ENCODE results near the gene TCL1B.

TCL1B gene

DNA sequence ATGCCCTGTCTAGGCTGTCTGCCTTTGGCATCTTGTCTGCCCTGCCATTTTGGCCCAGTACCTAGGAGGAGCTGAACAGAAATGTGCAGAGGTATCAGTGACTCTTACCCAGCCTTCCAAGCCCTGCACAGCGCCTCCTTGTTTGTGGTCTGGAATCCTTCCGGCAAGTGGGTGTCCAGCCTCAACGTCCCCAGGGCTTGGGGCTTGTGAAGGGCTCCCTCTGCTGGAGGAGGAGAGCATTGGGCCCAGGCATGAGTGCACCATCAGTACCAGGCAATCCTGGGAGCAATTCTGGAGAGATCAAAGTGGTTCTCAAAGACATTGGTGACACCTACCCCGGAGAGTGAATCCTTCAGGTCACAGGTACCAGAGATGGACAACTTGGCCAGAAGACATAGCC is 2.4 kb upstream of the TCL1B start:
- Histone ChIP-seq H2BK5ac (ENCODE audit: low read depth, low read length, poor library complexity, severe bottlenecking) (no peak overlapping the region), H2AK5ac (ENCODE audit: low read length, severe bottlenecking) (no peak overlapping the region), H3K4ac (ENCODE audit: low read depth in 1 of 2, low read length in 2 of 2) (no peak overlapping the region), H3K23ac (ENCODE audit: low read length in 2 of 2) (no peak overlapping the region), H3K18ac (ENCODE audit: low read depth in 1 of 2, low read length in 2 of 2) (no peak overlapping the region), H3K9me3 (ENCODE audit: control insufficient read depth, low read length) (no peaks in the 10 kb centered on the region), H3K9ac (ENCODE audit: low read length) (no peak overlapping the region), H3K79me1 (replicated peaks; ENCODE audit: low read length, poor library complexity, severe bottlenecking) (no peaks in the 10 kb centered on the region), H3K4me3 (ENCODE audit: insufficient read depth in 1 of 2, low read depth in 1 of 2, low read length in 2 of 2) (no peak overlapping the region), H3K27me3 (ENCODE audit: control insufficient read depth in 1 of 2, insufficient read depth in 1 of 2, low read length in 2 of 2) (peaks cover 3 to 17% of the 10 kb centered on the region in 2 experiments), H4K8ac (ENCODE audit: low read length) (no peak overlapping the region), H4K91ac (ENCODE audit: low read length) (no peak overlapping the region), H3K14ac (ENCODE audit: low read length in 2 of 2) (no peak overlapping the region), H3K4me1 (ENCODE audit: control insufficient read depth, insufficient read depth, low read depth, low read length) (no peaks in the 10 kb centered on the region), H3K36me3 (ENCODE audit: control insufficient read depth in 1 of 2, insufficient read depth in 2 of 2, low read depth in 1 of 2, low read length in 2 of 2) (no peaks in the 10 kb centered on the region), H2BK15ac (ENCODE audit: low read depth, poor library complexity, severe bottlenecking) (no peak overlapping the region), H2AFZ (ENCODE audit: low read depth, low read length) (no peak overlapping the region), H3K4me2 (ENCODE audit: low read length, poor library complexity, severe bottlenecking) (no peak overlapping the region), H2BK120ac (ENCODE audit: low read depth, low read length) (no peak overlapping the region), H2BK12ac (ENCODE audit: low read length in 2 of 2) (no peak overlapping the region), H3K27ac (ENCODE audit: low read length, poor library complexity, severe bottlenecking) (no peak overlapping the region)
- no peak for DNase-seq
- 61% methylated on average over 4 of the region's 4 CpGs for WGBS

DNA sequence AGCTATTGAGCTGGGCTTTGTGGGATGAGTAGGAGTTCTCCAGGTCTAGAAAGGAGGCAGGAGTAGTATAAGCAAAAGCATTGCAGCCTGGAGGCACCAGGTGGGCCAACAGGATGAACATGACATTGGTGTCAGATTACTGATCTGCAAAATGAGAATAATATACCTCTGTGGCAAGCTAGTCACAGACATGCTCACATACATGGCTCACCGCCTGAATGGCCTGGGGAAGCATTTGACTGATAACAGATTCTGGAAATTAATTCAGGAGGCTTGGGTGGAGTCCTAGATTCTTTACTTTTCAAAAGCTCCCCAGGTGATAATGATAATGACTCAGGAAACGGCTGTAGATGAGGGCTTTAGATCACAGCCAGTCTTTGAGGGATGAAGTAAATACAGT is 709 bp downstream of the TCL1B start:
- Histone ChIP-seq H2AFZ (ENCODE audit: low read depth, low read length) (no peak overlapping the region), H3K23ac (ENCODE audit: low read length in 2 of 2) (no peak overlapping the region), H2BK15ac (ENCODE audit: low read depth, poor library complexity, severe bottlenecking) (no peak overlapping the region), H4K8ac (ENCODE audit: low read length) (no peak overlapping the region), H3K4me1 (ENCODE audit: control insufficient read depth, insufficient read depth, low read depth, low read length) (no peaks in the 10 kb centered on the region), H3K36me3 (ENCODE audit: control insufficient read depth in 1 of 2, insufficient read depth in 2 of 2, low read depth in 1 of 2, low read length in 2 of 2) (no peaks in the 10 kb centered on the region), H2BK5ac (ENCODE audit: low read depth, low read length, poor library complexity, severe bottlenecking) (no peak overlapping the region), H2AK5ac (ENCODE audit: low read length, severe bottlenecking) (no peak overlapping the region), H4K91ac (ENCODE audit: low read length) (no peak overlapping the region), H3K27ac (ENCODE audit: low read length, poor library complexity, severe bottlenecking) (no peak overlapping the region), H2BK12ac (ENCODE audit: low read length in 2 of 2) (no peak overlapping the region), H3K4ac (ENCODE audit: low read depth in 1 of 2, low read length in 2 of 2) (no peak overlapping the region), H3K18ac (ENCODE audit: low read depth in 1 of 2, low read length in 2 of 2) (no peak overlapping the region), H2BK120ac (ENCODE audit: low read depth, low read length) (no peak overlapping the region), H3K4me2 (ENCODE audit: low read length, poor library complexity, severe bottlenecking) (no peak overlapping the region), H3K27me3 (ENCODE audit: control insufficient read depth in 1 of 2, insufficient read depth in 1 of 2, low read length in 2 of 2) (peaks cover 3 to 35% of the 10 kb centered on the region in 2 experiments), H3K79me1 (replicated peaks; ENCODE audit: low read length, poor library complexity, severe bottlenecking) (no peaks in the 10 kb centered on the region), H3K4me3 (ENCODE audit: insufficient read depth in 1 of 2, low read depth in 1 of 2, low read length in 2 of 2) (no peak overlapping the region), H3K14ac (ENCODE audit: low read length in 2 of 2) (no peak overlapping the region), H3K9ac (ENCODE audit: low read length) (no peak overlapping the region), H3K9me3 (ENCODE audit: control insufficient read depth, low read length) (no peaks in the 10 kb centered on the region)
- no peak for DNase-seq
- WGBS: 61% methylated on average over 2 of the region's 2 CpGs

DNA sequence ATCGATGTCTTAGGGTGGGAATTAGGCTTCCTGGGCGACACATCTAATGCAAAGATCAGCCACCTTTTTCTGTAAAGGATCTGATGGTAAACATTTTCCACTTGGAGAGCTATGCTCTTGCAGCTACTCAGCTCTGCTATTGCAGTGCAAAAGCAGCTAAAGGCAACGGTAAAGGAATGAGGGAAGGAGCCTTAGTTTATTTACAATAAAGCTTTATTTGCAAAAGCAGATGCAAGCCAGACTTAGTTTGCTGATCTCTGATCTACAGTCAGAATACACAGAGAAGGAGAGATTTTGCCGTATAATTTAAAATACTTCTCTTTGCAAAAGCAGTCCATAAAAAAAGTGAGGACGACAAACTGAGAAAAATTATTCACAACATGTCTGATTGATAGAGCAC is 3.2 kb downstream of the TCL1B start:
- peaks cover 1 to 32% of the 10 kb centered on the region in 2 experiments for H3K27me3 ChIP-seq (ENCODE audit: control insufficient read depth in 1 of 2, insufficient read depth in 1 of 2, low read length in 2 of 2)
- H3K23ac ChIP-seq (ENCODE audit: low read length in 2 of 2): no peak overlapping the region
- no peak overlapping the region for H2AFZ ChIP-seq (ENCODE audit: low read depth, low read length)
- no peaks in the 10 kb centered on the region for H3K4me1 ChIP-seq (ENCODE audit: control insufficient read depth, insufficient read depth, low read depth, low read length)
- H4K8ac ChIP-seq (ENCODE audit: low read length): no peak overlapping the region
- H3K27ac ChIP-seq (ENCODE audit: low read length, poor library complexity, severe bottlenecking): no peak overlapping the region
- H2AK5ac ChIP-seq (ENCODE audit: low read length, severe bottlenecking): no peak overlapping the region
- DNase-seq: no peak
- H3K9me3 ChIP-seq (ENCODE audit: control insufficient read depth, low read length): no peaks in the 10 kb centered on the region
- no peak overlapping the region for H3K9ac ChIP-seq (ENCODE audit: low read length)
- no peak overlapping the region for H3K18ac ChIP-seq (ENCODE audit: low read depth in 1 of 2, low read length in 2 of 2)
- H3K79me1 ChIP-seq (replicated peaks; ENCODE audit: low read length, poor library complexity, severe bottlenecking): no peaks in the 10 kb centered on the region
- H3K14ac ChIP-seq (ENCODE audit: low read length in 2 of 2): no peak overlapping the region
- no peak overlapping the region for H3K4me3 ChIP-seq (ENCODE audit: insufficient read depth in 1 of 2, low read depth in 1 of 2, low read length in 2 of 2)
- H3K4ac ChIP-seq (ENCODE audit: low read depth in 1 of 2, low read length in 2 of 2): no peak overlapping the region
- H4K91ac ChIP-seq (ENCODE audit: low read length): no peak overlapping the region
- H2BK12ac ChIP-seq (ENCODE audit: low read length in 2 of 2): no peak overlapping the region
- H3K4me2 ChIP-seq (ENCODE audit: low read length, poor library complexity, severe bottlenecking): no peak overlapping the region
- no peaks in the 10 kb centered on the region for H3K36me3 ChIP-seq (ENCODE audit: control insufficient read depth in 1 of 2, insufficient read depth in 2 of 2, low read depth in 1 of 2, low read length in 2 of 2)
- 73% methylated on average over 3 of the region's 5 CpGs for WGBS
- no peak overlapping the region for H2BK15ac ChIP-seq (ENCODE audit: low read depth, poor library complexity, severe bottlenecking)
- no peak overlapping the region for H2BK120ac ChIP-seq (ENCODE audit: low read depth, low read length)
- no peak overlapping the region for H2BK5ac ChIP-seq (ENCODE audit: low read depth, low read length, poor library complexity, severe bottlenecking)

DNA sequence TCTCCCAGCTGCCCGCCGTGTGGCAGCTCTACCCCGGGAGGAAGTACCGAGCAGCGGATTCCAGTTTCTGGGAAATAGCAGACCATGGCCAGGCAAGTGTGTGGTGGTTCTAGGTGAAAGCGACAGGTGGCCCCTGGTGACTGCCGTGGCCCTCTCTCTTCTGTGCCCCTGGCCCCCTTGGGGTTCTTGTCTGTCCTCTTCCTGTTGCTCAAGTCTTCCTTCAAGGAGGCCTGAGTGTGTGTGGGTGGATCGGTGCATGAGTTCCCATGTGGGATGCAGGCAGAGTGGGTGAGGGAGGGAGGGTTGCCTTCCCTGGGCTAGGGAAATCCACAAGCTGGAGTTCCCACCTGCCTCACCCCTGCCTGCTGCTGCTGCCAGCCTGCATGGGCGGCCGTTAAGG is 4.6 kb downstream of the TCL1B start:
- Histone ChIP-seq H3K4me3 (ENCODE audit: insufficient read depth in 1 of 2, low read depth in 1 of 2, low read length in 2 of 2) (no peak overlapping the region), H3K36me3 (ENCODE audit: control insufficient read depth in 1 of 2, insufficient read depth in 2 of 2, low read depth in 1 of 2, low read length in 2 of 2) (no peaks in the 10 kb centered on the region), H4K8ac (ENCODE audit: low read length) (no peak overlapping the region), H3K18ac (ENCODE audit: low read depth in 1 of 2, low read length in 2 of 2) (no peak overlapping the region), H2AFZ (ENCODE audit: low read depth, low read length) (no peak overlapping the region), H3K4ac (ENCODE audit: low read depth in 1 of 2, low read length in 2 of 2) (no peak overlapping the region), H3K9me3 (ENCODE audit: control insufficient read depth, low read length) (no peaks in the 10 kb centered on the region), H4K91ac (ENCODE audit: low read length) (no peak overlapping the region), H2BK120ac (ENCODE audit: low read depth, low read length) (no peak overlapping the region), H3K9ac (ENCODE audit: low read length) (no peak overlapping the region), H3K79me1 (replicated peaks; ENCODE audit: low read length, poor library complexity, severe bottlenecking) (no peaks in the 10 kb centered on the region), H2AK5ac (ENCODE audit: low read length, severe bottlenecking) (no peak overlapping the region), H3K14ac (ENCODE audit: low read length in 2 of 2) (no peak overlapping the region), H3K23ac (ENCODE audit: low read length in 2 of 2) (no peak overlapping the region), H2BK5ac (ENCODE audit: low read depth, low read length, poor library complexity, severe bottlenecking) (no peak overlapping the region), H2BK12ac (ENCODE audit: low read length in 2 of 2) (no peak overlapping the region), H3K4me2 (ENCODE audit: low read length, poor library complexity, severe bottlenecking) (no peak overlapping the region), H3K27me3 (ENCODE audit: control insufficient read depth in 1 of 2, insufficient read depth in 1 of 2, low read length in 2 of 2) (peaks cover 0 to 29% of the 10 kb centered on the region in 2 experiments), H3K27ac (ENCODE audit: low read length, poor library complexity, severe bottlenecking) (no peak overlapping the region), H3K4me1 (ENCODE audit: control insufficient read depth, insufficient read depth, low read depth, low read length) (no peaks in the 10 kb centered on the region), H2BK15ac (ENCODE audit: low read depth, poor library complexity, severe bottlenecking) (no peak overlapping the region)
- no peak for DNase-seq
- 87% methylated on average over 10 of the region's 10 CpGs for WGBS
